IgD-negative memory B cell (primary cell): Measurements from ENCODE around the gene CFP. TPM values are rescaled to one million over a fixed set of nuclear protein-coding genes. Genes with fewer than 3 reads are reported as not detected.

Experiments
- H3K27ac Mint-ChIP-seq, 3 donors: one replicate each; pipeline ENCODE4 v1.8.0; 2020 to 2022; ENCODE audit warnings: mild to moderate bottlenecking in 3 of 3, mixed read lengths in 3 of 3, moderate library complexity in 1 of 3
- H3K27me3 Mint-ChIP-seq: one replicate; pipeline ENCODE4 v1.8.0; 2021; ENCODE audit warnings: mixed read lengths
- H3K36me3 Mint-ChIP-seq: one replicate; pipeline ENCODE4 v1.8.0; 2020; ENCODE audit warnings: mild to moderate bottlenecking, mixed read lengths
- H3K4me1 Mint-ChIP-seq, 3 donors: one replicate each; pipeline ENCODE4 v1.8.0; 2020 to 2022; ENCODE audit warnings: mixed read lengths in 3 of 3, mild to moderate bottlenecking in 1 of 3
- H3K4me3 Mint-ChIP-seq, 4 donors: one replicate each; pipeline ENCODE4 v1.8.0; 2020 to 2022; ENCODE audit warnings: mild to moderate bottlenecking in 4 of 4, mixed read lengths in 4 of 4, moderate library complexity in 3 of 4
- H3K9me3 Mint-ChIP-seq, 3 donors: one replicate each; pipeline ENCODE4 v1.8.0; 2020 to 2021; ENCODE audit warnings: mixed read lengths in 3 of 3, mild to moderate bottlenecking in 1 of 3
- polyA plus RNA-seq: library from polyadenylated mRNA; unstranded; fragments of 300-500 nt; fragmentation: Illumina TruSeq; gene quantifications from one replicate; pipeline ENCODE4 v1.2.3, GENCODE V29; 2021

The CFP gene
- polyA plus RNA-seq, 1 donor from 2014 or later, result 0.95 TPM

GRCh38 chrX:47597222-47597621 lies 32.5 kb downstream of the CFP start:
- H3K4me1 Mint-ChIP-seq, result no peaks in the 10 kb centered on the region
- peaks cover 1% of the 10 kb centered on the region for H3K27me3 Mint-ChIP-seq
- H3K27ac Mint-ChIP-seq, result no peak overlapping the region
- peak overlapping the region in 1 of 4 donors; percentile 42 for H3K4me3 Mint-ChIP-seq
- H3K9me3 Mint-ChIP-seq, result peaks cover 6 to 38% (median 14%) of the 10 kb centered on the region in 3 donors
- peaks cover 2% of the 10 kb centered on the region for H3K36me3 Mint-ChIP-seq

DNA sequence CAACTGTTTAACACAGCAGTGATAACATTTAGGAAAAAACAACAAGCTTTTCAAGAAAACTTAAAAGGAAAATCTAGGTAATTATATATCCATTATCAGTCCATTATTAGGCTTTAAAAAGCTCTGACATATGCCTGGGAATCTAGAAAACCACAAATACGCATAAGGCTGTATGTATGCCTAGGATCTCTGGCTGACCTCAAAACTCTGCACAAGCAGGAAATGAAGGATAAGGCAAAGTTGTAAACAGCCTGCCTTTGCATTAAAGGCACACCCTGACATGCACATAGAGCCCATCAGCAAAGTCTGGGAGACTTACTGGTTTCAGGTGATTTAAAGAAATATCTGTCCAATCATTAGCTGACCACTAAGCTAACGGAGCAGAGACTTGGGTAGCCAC lies 33.5 kb downstream of the CFP start:
- Mint-ChIP-seq H3K36me3 (peaks cover 2% of the 10 kb centered on the region), H3K27me3 (peaks cover 1% of the 10 kb centered on the region), H3K4me1 (no peaks in the 10 kb centered on the region), H3K4me3 (no peak overlapping the region), H3K9me3 (peaks cover 6 to 35% (median 12%) of the 10 kb centered on the region in 3 donors), H3K27ac (no peak overlapping the region)

DNA sequence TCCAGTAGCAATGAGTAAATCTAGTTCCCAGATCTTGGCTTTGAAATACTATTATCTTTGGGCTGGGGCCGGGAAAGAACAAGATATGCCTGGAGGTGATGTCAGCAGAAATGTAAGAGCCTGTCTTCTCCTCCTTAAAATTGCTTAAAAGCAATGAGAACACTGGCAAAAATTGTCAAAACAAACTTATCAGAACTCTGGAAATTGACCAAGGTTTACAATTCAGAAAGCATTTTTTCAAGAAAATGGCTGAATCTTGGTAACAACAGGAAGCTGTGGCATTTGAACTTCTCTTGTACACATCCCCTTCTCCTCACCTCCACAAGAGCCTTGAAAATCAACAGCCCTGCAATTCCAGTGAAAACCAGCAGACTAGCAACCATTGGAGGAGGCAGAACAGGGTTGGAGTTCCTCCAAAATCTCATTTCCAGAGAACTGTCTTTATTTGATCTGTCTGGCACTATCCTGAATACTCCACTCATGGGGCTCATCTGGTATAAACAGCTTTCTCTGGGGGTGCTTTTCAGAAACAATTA lies 33.9 kb downstream of the CFP start:
- H3K27me3 Mint-ChIP-seq, result no peaks in the 10 kb centered on the region
- H3K27ac Mint-ChIP-seq, result no peak overlapping the region
- H3K4me1 Mint-ChIP-seq, result no peaks in the 10 kb centered on the region
- peaks cover 6 to 35% (median 12%) of the 10 kb centered on the region in 3 donors for H3K9me3 Mint-ChIP-seq
- peaks cover 2% of the 10 kb centered on the region for H3K36me3 Mint-ChIP-seq
- H3K4me3 Mint-ChIP-seq, result no peak overlapping the region

DNA sequence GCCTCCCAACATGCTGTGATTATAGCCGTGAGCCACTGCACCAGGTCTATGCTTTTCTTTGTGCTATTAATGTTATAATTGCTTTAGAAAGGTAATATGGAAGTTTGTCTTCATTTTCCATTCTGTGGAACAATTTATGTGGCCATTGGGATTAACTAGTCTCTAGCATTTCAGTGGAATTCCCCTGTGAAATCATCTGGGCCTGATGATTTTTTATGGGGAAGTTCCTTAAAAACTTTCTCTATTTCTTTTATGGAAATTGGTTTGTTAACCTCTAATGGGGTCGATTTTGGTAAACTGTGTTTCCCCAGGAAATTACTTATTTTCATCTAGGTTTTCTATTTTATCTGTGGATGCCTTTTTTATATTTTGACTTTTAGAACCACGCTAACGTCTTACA lies 36.2 kb downstream of the CFP start:
- H3K9me3 Mint-ChIP-seq, result peaks cover 6 to 22% (median 8%) of the 10 kb centered on the region in 3 donors
- no peaks in the 10 kb centered on the region for H3K4me1 Mint-ChIP-seq
- H3K4me3 Mint-ChIP-seq, result no peak overlapping the region
- peaks cover 2% of the 10 kb centered on the region for H3K36me3 Mint-ChIP-seq
- H3K27me3 Mint-ChIP-seq, result no peaks in the 10 kb centered on the region
- H3K27ac Mint-ChIP-seq, result no peak overlapping the region

- Mint-ChIP-seq H3K27ac (no peak overlapping the region), H3K36me3 (no peaks in the 10 kb centered on the region), H3K4me1 (no peaks in the 10 kb centered on the region), H3K4me3 (no peak overlapping the region), H3K27me3 (peaks cover 2% of the 10 kb centered on the region), H3K9me3 (peaks cover 0 to 5% (median 2%) of the 10 kb centered on the region in 3 donors)
These were observed 38.7 kb downstream of the CFP start for GRCh38 chrX:47590984-47591383.

DNA sequence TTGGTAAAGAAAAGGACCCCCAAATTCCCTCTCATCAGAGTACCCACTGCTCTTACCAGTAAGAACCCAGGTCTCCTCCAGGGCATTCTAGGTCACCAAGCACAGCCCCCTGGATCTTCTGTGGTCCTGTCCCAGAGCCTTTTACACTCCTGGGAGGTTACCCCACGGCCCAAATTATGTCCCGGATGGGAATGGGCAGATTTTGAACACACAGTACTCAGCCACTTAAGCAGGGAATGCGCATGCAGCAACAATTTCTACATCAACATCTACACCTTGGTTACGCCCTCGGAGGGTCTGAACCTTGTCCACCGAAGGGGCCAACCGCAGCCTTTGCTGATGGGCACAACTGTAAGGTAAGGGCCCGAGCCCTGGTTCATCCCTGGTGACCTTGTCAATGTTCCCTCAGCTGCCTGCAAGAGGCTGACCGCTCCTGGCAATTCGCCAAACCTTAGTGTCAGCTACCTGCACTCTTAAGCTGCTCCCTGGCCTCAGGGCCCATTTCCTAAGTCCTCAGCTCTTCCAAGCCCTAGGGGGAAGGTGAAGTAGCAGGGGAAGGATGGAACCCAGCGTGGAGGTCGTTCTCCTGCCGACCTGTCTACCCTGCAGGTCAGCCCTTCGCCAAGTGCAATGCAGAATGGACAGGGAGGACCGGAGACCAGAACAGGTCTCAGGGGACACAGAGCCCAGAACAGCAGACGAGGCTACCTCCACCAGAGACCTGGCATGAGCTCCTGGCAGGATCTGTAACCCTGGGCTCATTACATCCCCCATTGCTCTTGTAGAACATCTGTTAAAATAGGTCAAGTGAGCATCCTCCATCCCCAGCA lies 41.6 kb downstream of the CFP start:
- Mint-ChIP-seq H3K36me3 (no peaks in the 10 kb centered on the region), H3K4me1 (no peaks in the 10 kb centered on the region), H3K9me3 (peaks cover 0 to 3% (median 0%) of the 10 kb centered on the region in 3 donors), H3K27me3 (peaks cover 2% of the 10 kb centered on the region), H3K27ac (no peak overlapping the region), H3K4me3 (no peak overlapping the region)

GRCh38 chrX:47587091-47587891 lies 42.4 kb downstream of the CFP start:
- Mint-ChIP-seq H3K4me1 (no peaks in the 10 kb centered on the region), H3K27me3 (peaks cover 2% of the 10 kb centered on the region), H3K9me3 (peaks cover 0 to 3% (median 0%) of the 10 kb centered on the region in 3 donors), H3K4me3 (no peak overlapping the region), H3K36me3 (no peaks in the 10 kb centered on the region), H3K27ac (peak overlapping the region in 1 of 3 donors; percentile 43)

- Mint-ChIP-seq H3K27me3 (peaks cover 2% of the 10 kb centered on the region), H3K27ac (no peak overlapping the region), H3K9me3 (peaks cover 0 to 3% (median 0%) of the 10 kb centered on the region in 3 donors), H3K4me3 (no peak overlapping the region), H3K4me1 (peaks cover 0 to 4% (median 3%) of the 10 kb centered on the region in 3 donors), H3K36me3 (no peaks in the 10 kb centered on the region)
These were observed 43.5 kb downstream of the CFP start for GRCh38 chrX:47586043-47586787.

- H3K27me3 Mint-ChIP-seq, result peaks cover 2% of the 10 kb centered on the region
- H3K4me3 Mint-ChIP-seq, result no peak overlapping the region
- H3K36me3 Mint-ChIP-seq, result no peaks in the 10 kb centered on the region
- H3K9me3 Mint-ChIP-seq, result peaks cover 0 to 3% (median 0%) of the 10 kb centered on the region in 3 donors
- no peak overlapping the region for H3K27ac Mint-ChIP-seq
- peaks cover 0 to 4% (median 3%) of the 10 kb centered on the region in 3 donors for H3K4me1 Mint-ChIP-seq
These were observed 44.5 kb downstream of the CFP start for GRCh38 chrX:47585273-47585672.

DNA sequence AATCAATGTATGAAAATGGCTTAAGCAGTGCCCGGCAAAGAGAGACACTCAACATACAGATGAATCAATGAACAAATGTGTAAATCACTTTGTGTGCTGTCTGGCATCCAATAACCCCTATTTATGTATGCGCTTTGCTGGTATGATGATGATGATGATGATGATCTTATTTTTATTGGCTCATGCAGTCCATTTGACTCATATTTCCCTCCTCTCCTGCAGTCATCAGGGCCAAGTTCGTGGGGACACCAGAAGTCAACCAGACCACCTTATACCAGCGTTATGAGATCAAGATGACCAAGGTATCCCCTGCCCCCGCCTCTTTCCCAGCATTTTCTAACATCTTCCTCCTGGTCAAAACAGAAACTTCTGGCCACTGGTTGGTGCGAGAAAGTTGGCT lies 45.0 kb downstream of the CFP start:
- H3K36me3 Mint-ChIP-seq, result no peaks in the 10 kb centered on the region
- H3K27ac Mint-ChIP-seq, result no peak overlapping the region
- H3K4me3 Mint-ChIP-seq, result no peak overlapping the region
- H3K4me1 Mint-ChIP-seq, result peaks cover 0 to 5% (median 4%) of the 10 kb centered on the region in 3 donors
- peaks cover 0 to 3% (median 0%) of the 10 kb centered on the region in 3 donors for H3K9me3 Mint-ChIP-seq
- H3K27me3 Mint-ChIP-seq, result peaks cover 2% of the 10 kb centered on the region

- H3K4me3 Mint-ChIP-seq, result peak overlapping the region in 1 of 4 donors; percentile 69
- peaks cover 0 to 3% (median 0%) of the 10 kb centered on the region in 3 donors for H3K9me3 Mint-ChIP-seq
- H3K27me3 Mint-ChIP-seq, result peaks cover 8% of the 10 kb centered on the region
- H3K36me3 Mint-ChIP-seq, result no peaks in the 10 kb centered on the region
- no peak overlapping the region for H3K27ac Mint-ChIP-seq
- H3K4me1 Mint-ChIP-seq, result peaks cover under 1 to 7% (median 6%) of the 10 kb centered on the region in 3 donors
These were observed 46.4 kb downstream of the CFP start for GRCh38 chrX:47583240-47583861.

- Mint-ChIP-seq H3K27ac (no peak within 1 kb of the TSS), H3K4me1 (peaks cover 5 to 9% (median 6%) of the 10 kb centered on the region in 3 donors), H3K9me3 (peaks cover 0 to 2% (median 0%) of the 10 kb centered on the region in 3 donors)
These were observed 47.7 kb downstream of the CFP start, which contains the start of gene TIMP1 for GRCh38 chrX:47581731-47582647. TSS of gene TIMP1 (plus strand) at chrX:47582436. CDS start at chrX:47583416, 980 bp downstream.

DNA sequence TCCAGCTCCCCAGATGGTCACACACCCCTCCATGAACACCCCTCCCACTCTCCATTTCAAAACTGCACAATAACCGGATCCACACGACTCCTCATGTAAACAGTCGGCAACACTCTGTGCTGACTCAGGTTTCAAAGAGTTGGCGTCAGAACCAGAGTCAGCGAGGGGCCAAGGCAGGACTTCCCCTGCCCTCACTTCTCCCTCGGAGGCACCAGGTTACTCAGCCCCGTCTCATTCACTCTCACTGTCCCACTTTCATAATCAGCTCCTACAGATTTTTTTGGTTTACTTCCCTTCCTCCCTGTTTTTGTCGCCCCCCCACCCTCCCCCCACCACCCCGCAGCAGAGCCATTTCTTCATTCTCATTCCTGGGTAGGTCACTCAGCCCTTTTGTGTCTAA lies 50.2 kb downstream of the CFP start:
- Mint-ChIP-seq H3K9me3 (no peaks in the 10 kb centered on the region), H3K27ac (no peak overlapping the region), H3K4me1 (peaks cover 5 to 9% (median 6%) of the 10 kb centered on the region in 3 donors), H3K27me3 (peaks cover 13% of the 10 kb centered on the region), H3K4me3 (no peak overlapping the region), H3K36me3 (no peaks in the 10 kb centered on the region)

More at GRCh38 chrX:47581731-47582647, 47.7 kb downstream of the CFP start, which contains the start of gene TIMP1:
- Mint-ChIP-seq H3K27me3 (peaks cover 12% of the 10 kb centered on the region), H3K36me3 (no peaks in the 10 kb centered on the region), H3K4me3 (peak within 1 kb of the TSS in 3 of 4 donors; percentile 39 to 81 (median 70))
